CD8-positive, alpha-beta memory T cell (primary cell): ENCODE results near the gene TFB2M. TPM values are rescaled to one million over a fixed set of nuclear protein-coding genes. Genes with fewer than 3 reads are reported as not detected.

Source experiments
- CTCF ChIA-PET: fragments of 350-600 bp; sonication (Branson Sonifier 250); formaldehyde crosslinking; loops from one replicate; lab custom pipeline; 2021; ENCODE audit warnings: antibody characterized with exemption; lab: Charles Lee
- POLR2A ChIA-PET: fragments of 350-600 bp; sonication (Branson Sonifier 250); formaldehyde crosslinking; loops from one replicate; lab custom pipeline; 2021; ENCODE audit warnings: antibody characterized with exemption; lab: Charles Lee
- DNase-seq, 5 donors: peaks; one replicate each; pipeline versions ENCODE4 v3.0.0 to v3.0.0-alpha.2; 2020 to 2022; ENCODE audit warnings: mixed read lengths in 1 of 5
- H3K27ac ChIP-seq: one replicate; pipeline ENCODE4 v1.7.0; 2013; ENCODE audit warnings: low read depth, mild to moderate bottlenecking, low read length, moderate library complexity
- H3K27me3 ChIP-seq: 2 replicates; pipeline ENCODE4 v1.7.0; 2013; ENCODE audit warnings: low read length, mild to moderate bottlenecking; ENCODE audit not compliant: insufficient read depth, poor library complexity, severe bottlenecking
- H3K36me3 ChIP-seq: 2 replicates; pipeline ENCODE4 v1.7.0; 2013; ENCODE audit warnings: mild to moderate bottlenecking, low read length, moderate library complexity; ENCODE audit not compliant: insufficient read depth
- H3K4me1 ChIP-seq: 2 replicates; pipeline ENCODE4 v1.7.0; 2013; ENCODE audit warnings: mild to moderate bottlenecking, low read length, moderate library complexity; ENCODE audit not compliant: insufficient read depth
- H3K4me3 ChIP-seq: 2 replicates; pipeline ENCODE4 v1.7.0; 2013; ENCODE audit warnings: mild to moderate bottlenecking, low read length
- H3K9me3 ChIP-seq: 2 replicates; pipeline ENCODE4 v1.7.0; 2013; ENCODE audit warnings: mild to moderate bottlenecking, low read length
- H3K27ac Mint-ChIP-seq, 8 donors: one replicate each; pipeline ENCODE4 v1.8.0; 2020 to 2021; ENCODE audit warnings: mixed read lengths in 8 of 8, mild to moderate bottlenecking in 6 of 8, inconsistent platforms in 3 of 8, moderate library complexity in 3 of 8
- H3K27me3 Mint-ChIP-seq, 2 donors: one replicate each; pipeline ENCODE4 v1.8.0; 2020 to 2021; ENCODE audit warnings: mixed read lengths in 2 of 2, mild to moderate bottlenecking in 1 of 2, moderate library complexity in 1 of 2
- H3K36me3 Mint-ChIP-seq, 3 donors: one replicate each; pipeline ENCODE4 v1.8.0; 2020 to 2021; ENCODE audit warnings: mixed read lengths in 3 of 3, inconsistent platforms in 1 of 3, mild to moderate bottlenecking in 1 of 3
- H3K4me1 Mint-ChIP-seq, 3 donors: one replicate each; pipeline ENCODE4 v1.8.0; 2020 to 2021; ENCODE audit warnings: mixed read lengths in 3 of 3, inconsistent platforms in 1 of 3, mild to moderate bottlenecking in 1 of 3
- H3K4me3 Mint-ChIP-seq, 7 donors: one replicate each; pipeline ENCODE4 v1.8.0; 2020 to 2021; ENCODE audit warnings: mixed read lengths in 7 of 7, mild to moderate bottlenecking in 6 of 7, moderate library complexity in 4 of 7, inconsistent platforms in 2 of 7
- H3K9me3 Mint-ChIP-seq, 5 donors: one replicate each; pipeline ENCODE4 v1.8.0; 2020 to 2022; ENCODE audit warnings: mixed read lengths in 5 of 5, mild to moderate bottlenecking in 3 of 5, moderate library complexity in 2 of 5, inconsistent platforms in 1 of 5
- polyA plus RNA-seq: library from polyadenylated mRNA; unstranded; fragments of 300-500 nt; fragmentation: Illumina TruSeq; gene quantifications from one replicate; pipeline ENCODE4 v1.2.3, GENCODE V29; 2021
- total RNA-seq, 2 experiments: library from RNA; stranded (reverse); gene quantifications; one replicate each; pipeline ENCODE4 v1.2.3, GENCODE V29; 2021

The TFB2M gene
- total and polyA plus RNA-seq, 3 experiments from 2014 or later = 16.7 to 32.9 (median 31.9) TPM

GRCh38 chr1:246600579-246600978 is 34.5 kb upstream of the TFB2M start:
- no peak for DNase-seq
- no peaks in the 10 kb centered on the region for H3K27me3 Mint-ChIP-seq
- H3K36me3 Mint-ChIP-seq = peaks cover 0 to 27% (median 9%) of the 10 kb centered on the region in 3 donors
- peaks cover 58 to 84% (median 81%) of the 10 kb centered on the region in 3 donors for H3K4me1 Mint-ChIP-seq
- H3K9me3 ChIP-seq = no peaks in the 10 kb centered on the region
- H3K27ac ChIP-seq = no peak overlapping the region
- H3K4me3 Mint-ChIP-seq = peak overlapping the region in 1 of 7 donors; percentile 0
- peak overlapping the region in 3 of 8 donors; percentile 5 to 45 (median 41) for H3K27ac Mint-ChIP-seq
- peaks cover 39% of the 10 kb centered on the region for H3K4me1 ChIP-seq
- CTCF ChIA-PET = interaction anchor here (0.5 to 1.6 kb wide), 2 partner anchors 21 to 505 kb away, joined by 3 to 4 read pairs; no protein-coding TSS in a partner anchor
- no peaks in the 10 kb centered on the region for H3K9me3 Mint-ChIP-seq
- no peak overlapping the region for H3K4me3 ChIP-seq
- no peaks in the 10 kb centered on the region for H3K27me3 ChIP-seq
- H3K36me3 ChIP-seq = peaks cover 9% of the 10 kb centered on the region
- POLR2A ChIA-PET = no interaction called here

- Histone ChIP-seq H3K9me3 (no peaks in the 10 kb centered on the region), H3K27ac (no peak overlapping the region), H3K4me1 (peaks cover 39% of the 10 kb centered on the region), H3K27me3 (no peaks in the 10 kb centered on the region), H3K36me3 (peaks cover 14% of the 10 kb centered on the region), H3K4me3 (no peak overlapping the region)
- ChIA-PET CTCF (no interaction called here), POLR2A (no interaction called here)
- Mint-ChIP-seq H3K9me3 (no peaks in the 10 kb centered on the region), H3K4me3 (peak overlapping the region in 1 of 7 donors; percentile 14), H3K36me3 (peaks cover 0 to 33% (median 12%) of the 10 kb centered on the region in 3 donors), H3K4me1 (peaks cover 59 to 88% (median 87%) of the 10 kb centered on the region in 3 donors), H3K27ac (peak overlapping the region in 4 of 8 donors; percentile 6 to 72 (median 33)), H3K27me3 (no peaks in the 10 kb centered on the region)
- DNase-seq = no peak
Measured at GRCh38 chr1:246599315-246599714, 33.3 kb upstream of the TFB2M start.

DNA sequence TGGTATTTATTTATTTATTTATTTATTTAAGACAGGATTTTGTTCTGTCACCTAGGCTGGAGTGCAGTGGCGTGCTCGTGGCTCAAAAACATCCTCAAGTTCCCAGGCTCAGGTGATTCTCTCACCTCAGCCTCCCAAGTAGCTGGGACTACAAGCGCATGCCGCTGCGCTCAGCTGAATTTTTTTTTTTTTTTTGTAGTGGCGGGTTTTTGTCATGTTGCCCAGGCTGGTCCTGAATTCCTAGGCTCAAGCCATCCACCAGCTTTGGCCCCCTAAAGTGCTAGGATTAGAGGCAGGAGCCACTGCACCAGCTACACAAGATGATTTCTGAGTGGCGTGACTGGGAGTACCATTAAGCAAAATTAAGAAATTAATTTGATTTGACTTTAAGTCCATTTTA is 31.9 kb upstream of the TFB2M start:
- Histone ChIP-seq H3K9me3 (no peaks in the 10 kb centered on the region), H3K27me3 (no peaks in the 10 kb centered on the region), H3K27ac (no peak overlapping the region), H3K4me1 (peaks cover 33% of the 10 kb centered on the region), H3K4me3 (no peak overlapping the region), H3K36me3 (peaks cover 14% of the 10 kb centered on the region)
- Mint-ChIP-seq H3K9me3 (no peaks in the 10 kb centered on the region), H3K27me3 (no peaks in the 10 kb centered on the region), H3K36me3 (peaks cover 0 to 37% (median 12%) of the 10 kb centered on the region in 3 donors), H3K4me1 (peaks cover 52 to 79% (median 75%) of the 10 kb centered on the region in 3 donors), H3K4me3 (no peak overlapping the region), H3K27ac (peak overlapping the region in 1 of 8 donors; percentile 19)
- POLR2A ChIA-PET = no interaction called here
- CTCF ChIA-PET = interaction anchor here (0.8 to 0.9 kb wide), 2 partner anchors 27 to 28 kb away, joined by 3 read pairs; no protein-coding TSS in a partner anchor
- DNase-seq = no peak

GRCh38 chr1:246597340-246597739 is 31.3 kb upstream of the TFB2M start:
- Histone ChIP-seq H3K4me3 (no peak overlapping the region), H3K4me1 (peaks cover 32% of the 10 kb centered on the region), H3K36me3 (peaks cover 14% of the 10 kb centered on the region), H3K27me3 (no peaks in the 10 kb centered on the region), H3K9me3 (no peaks in the 10 kb centered on the region), H3K27ac (no peak overlapping the region)
- peaks cover 51 to 79% (median 74%) of the 10 kb centered on the region in 3 donors for H3K4me1 Mint-ChIP-seq
- H3K27ac Mint-ChIP-seq = peak overlapping the region in 2 of 8 donors; percentile 46 to 57
- POLR2A ChIA-PET = no interaction called here
- CTCF ChIA-PET = interaction anchor here (0.9 kb wide), 1 partner anchor 28 kb away, joined by 3 read pairs; no protein-coding TSS in a partner anchor
- no peak for DNase-seq
- no peaks in the 10 kb centered on the region for H3K27me3 Mint-ChIP-seq
- peak overlapping the region in 1 of 7 donors; percentile 63 for H3K4me3 Mint-ChIP-seq
- peaks cover 5 to 40% (median 16%) of the 10 kb centered on the region in 3 donors for H3K36me3 Mint-ChIP-seq
- H3K9me3 Mint-ChIP-seq = no peaks in the 10 kb centered on the region

- Histone ChIP-seq H3K4me3 (no peak overlapping the region), H3K27me3 (no peaks in the 10 kb centered on the region), H3K36me3 (peaks cover 20% of the 10 kb centered on the region), H3K4me1 (peaks cover 21% of the 10 kb centered on the region), H3K9me3 (no peaks in the 10 kb centered on the region), H3K27ac (no peak overlapping the region)
- no peak for DNase-seq
- H3K9me3 Mint-ChIP-seq = peaks cover 0 to 3% (median 2%) of the 10 kb centered on the region in 5 donors
- peak overlapping the region in 2 of 8 donors; percentile 26 to 43 for H3K27ac Mint-ChIP-seq
- H3K27me3 Mint-ChIP-seq = no peaks in the 10 kb centered on the region
- no peak overlapping the region for H3K4me3 Mint-ChIP-seq
- peaks cover 8 to 55% (median 24%) of the 10 kb centered on the region in 3 donors for H3K36me3 Mint-ChIP-seq
- H3K4me1 Mint-ChIP-seq = peaks cover 44 to 79% (median 74%) of the 10 kb centered on the region in 3 donors
- POLR2A ChIA-PET = no interaction called here
- CTCF ChIA-PET = no interaction called here
Measured at GRCh38 chr1:246595146-246595545, 29.1 kb upstream of the TFB2M start.

GRCh38 chr1:246592695-246593094 is 26.6 kb upstream of the TFB2M start:
- Mint-ChIP-seq H3K27me3 (no peaks in the 10 kb centered on the region), H3K27ac (peak overlapping the region in 2 of 8 donors; percentile 12 to 15), H3K4me3 (no peak overlapping the region), H3K36me3 (peaks cover 15 to 57% (median 19%) of the 10 kb centered on the region in 3 donors), H3K9me3 (peaks cover 0 to 6% (median 3%) of the 10 kb centered on the region in 5 donors), H3K4me1 (peaks cover 38 to 71% (median 65%) of the 10 kb centered on the region in 3 donors)
- H3K4me1 ChIP-seq = peaks cover 14% of the 10 kb centered on the region
- no peaks in the 10 kb centered on the region for H3K27me3 ChIP-seq
- H3K27ac ChIP-seq = no peak overlapping the region
- no peak for DNase-seq
- H3K9me3 ChIP-seq = no peaks in the 10 kb centered on the region
- no peak overlapping the region for H3K4me3 ChIP-seq
- ChIA-PET CTCF (no interaction called here), POLR2A (no interaction called here)
- H3K36me3 ChIP-seq = peaks cover 20% of the 10 kb centered on the region

- Mint-ChIP-seq H3K27me3 (no peaks in the 10 kb centered on the region), H3K4me3 (no peak overlapping the region), H3K27ac (no peak overlapping the region), H3K9me3 (peaks cover 0 to 6% (median 3%) of the 10 kb centered on the region in 5 donors), H3K36me3 (peaks cover 15 to 50% (median 16%) of the 10 kb centered on the region in 3 donors), H3K4me1 (peaks cover 41 to 71% (median 64%) of the 10 kb centered on the region in 3 donors)
- DNase-seq = no peak
- Histone ChIP-seq H3K27ac (no peak overlapping the region), H3K4me1 (peaks cover 7% of the 10 kb centered on the region), H3K36me3 (peaks cover 19% of the 10 kb centered on the region), H3K9me3 (no peaks in the 10 kb centered on the region), H3K4me3 (no peak overlapping the region), H3K27me3 (no peaks in the 10 kb centered on the region)
- CTCF ChIA-PET = no interaction called here
- POLR2A ChIA-PET = no interaction called here
Measured at GRCh38 chr1:246591958-246592357, 25.9 kb upstream of the TFB2M start.

DNA sequence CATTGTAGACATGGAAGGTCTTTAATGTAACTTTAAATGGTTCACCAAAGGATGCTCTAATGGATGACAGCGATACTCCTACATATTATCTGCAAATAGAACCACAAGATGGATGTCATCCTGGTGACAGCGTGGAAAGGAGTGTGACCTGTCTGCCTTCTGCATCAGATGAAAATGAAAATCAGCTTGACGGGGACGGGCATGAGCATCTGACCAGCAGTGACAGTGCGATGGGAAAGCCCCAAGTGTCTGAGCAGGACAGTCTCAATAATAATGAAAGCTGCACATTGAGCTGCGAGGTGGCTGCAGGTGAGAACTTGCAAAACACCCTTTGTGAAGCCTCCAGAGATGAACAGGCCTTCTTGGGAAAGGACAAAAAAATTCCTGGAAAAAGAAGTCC is 25.4 kb upstream of the TFB2M start:
- no peak for DNase-seq
- H3K36me3 Mint-ChIP-seq = peaks cover 15 to 45% (median 15%) of the 10 kb centered on the region in 3 donors
- CTCF ChIA-PET = no interaction called here
- POLR2A ChIA-PET = no interaction called here
- no peak overlapping the region for H3K4me3 Mint-ChIP-seq
- H3K27me3 Mint-ChIP-seq = no peaks in the 10 kb centered on the region
- H3K27ac Mint-ChIP-seq = peak overlapping the region in 5 of 8 donors; percentile 20 to 64 (median 47)
- H3K9me3 Mint-ChIP-seq = peaks cover 0 to 6% (median 3%) of the 10 kb centered on the region in 5 donors
- H3K27ac ChIP-seq = no peak overlapping the region
- no peaks in the 10 kb centered on the region for H3K27me3 ChIP-seq
- H3K9me3 ChIP-seq = no peaks in the 10 kb centered on the region
- H3K36me3 ChIP-seq = peaks cover 15% of the 10 kb centered on the region
- H3K4me3 ChIP-seq = no peak overlapping the region
- H3K4me1 Mint-ChIP-seq = peaks cover 40 to 68% (median 62%) of the 10 kb centered on the region in 3 donors
- H3K4me1 ChIP-seq = peaks cover 3% of the 10 kb centered on the region
